ENCODE results near the gene SDK1. TPM values are rescaled to one million over a fixed set of nuclear protein-coding genes. Genes with fewer than 3 reads are reported as not detected.

SDK1 gene
- total RNA-seq, 1 donor from 2014 or later: 0.53 TPM

- no peak for ATAC-seq
- DNase-seq (ENCODE audit: low spot score): no peak
Measured at GRCh38 chr7:3847336-3847735, 546.3 kb downstream of the SDK1 start.

GRCh38 chr7:3859431-3859830 lies 558.4 kb downstream of the SDK1 start:
- no peak for ATAC-seq
- no peak for DNase-seq (ENCODE audit: low spot score)

GRCh38 chr7:3860932-3861331 lies 559.9 kb downstream of the SDK1 start:
- ATAC-seq (no peak), DNase-seq (ENCODE audit: low spot score) (no peak)

GRCh38 chr7:3861386-3861785 lies 560.3 kb downstream of the SDK1 start:
- ATAC-seq (no peak), DNase-seq (ENCODE audit: low spot score) (no peak)

GRCh38 chr7:3861941-3862340 lies 560.9 kb downstream of the SDK1 start:
- DNase-seq (ENCODE audit: low spot score): no peak
- no peak for ATAC-seq

GRCh38 chr7:3862774-3863173 lies 561.7 kb downstream of the SDK1 start:
- ATAC-seq: no peak
- no peak for DNase-seq (ENCODE audit: low spot score)

GRCh38 chr7:3866277-3866676 lies 565.2 kb downstream of the SDK1 start:
- no peak for DNase-seq (ENCODE audit: low spot score)

GRCh38 chr7:3867863-3868262 lies 566.8 kb downstream of the SDK1 start:
- ATAC-seq: no peak
- no peak for DNase-seq (ENCODE audit: low spot score)

More at GRCh38 chr7:3866277-3866676, 565.2 kb downstream of the SDK1 start:
- ATAC-seq: no peak

GRCh38 chr7:3879355-3880075 lies 578.5 kb downstream of the SDK1 start:
- ATAC-seq (no peak), DNase-seq (ENCODE audit: low spot score) (no peak)

GRCh38 chr7:3880228-3880987 lies 579.4 kb downstream of the SDK1 start:
- ATAC-seq (no peak), DNase-seq (ENCODE audit: low spot score) (no peak)

- no peak for ATAC-seq
- no peak for DNase-seq (ENCODE audit: low spot score)
Measured at GRCh38 chr7:3882782-3883181, 581.7 kb downstream of the SDK1 start.

GRCh38 chr7:3884543-3884942 lies 583.5 kb downstream of the SDK1 start:
- DNase-seq (ENCODE audit: low spot score) (no peak), ATAC-seq (no peak)

- DNase-seq (ENCODE audit: low spot score) (no peak), ATAC-seq (no peak)
Measured at GRCh38 chr7:3887096-3887690, 586.1 kb downstream of the SDK1 start.

GRCh38 chr7:3888096-3888495 lies 587.0 kb downstream of the SDK1 start:
- no peak for ATAC-seq
- DNase-seq (ENCODE audit: low spot score): no peak

GRCh38 chr7:3892157-3892556 lies 591.1 kb downstream of the SDK1 start:
- ATAC-seq (no peak), DNase-seq (ENCODE audit: low spot score) (no peak)

GRCh38 chr7:3892686-3893085 lies 591.6 kb downstream of the SDK1 start:
- no peak for ATAC-seq

GRCh38 chr7:3893151-3893788 lies 592.2 kb downstream of the SDK1 start:
- ATAC-seq (no peak), DNase-seq (ENCODE audit: low spot score) (no peak)

More at GRCh38 chr7:3892686-3893085, 591.6 kb downstream of the SDK1 start:
- DNase-seq (ENCODE audit: low spot score): no peak

GRCh38 chr7:3893789-3894153 lies 592.7 kb downstream of the SDK1 start:
- ATAC-seq: no peak
- no peak for DNase-seq (ENCODE audit: low spot score)

GRCh38 chr7:3895341-3896116 lies 594.5 kb downstream of the SDK1 start:
- DNase-seq (ENCODE audit: low spot score) (no peak), ATAC-seq (no peak)

GRCh38 chr7:3896169-3896765 lies 595.2 kb downstream of the SDK1 start:
- ATAC-seq: no peak
- DNase-seq (ENCODE audit: low spot score): no peak
